ENCODE data around the gene ARHGAP15. TPM values are rescaled to one million over a fixed set of nuclear protein-coding genes. Genes with fewer than 3 reads are reported as not detected.

ARHGAP15 gene
- total and polyA plus RNA-seq, 2 donors (not counting 1 experiment from before 2014, with no cell fraction given): 0.07 TPM; not detected in 1

DNA sequence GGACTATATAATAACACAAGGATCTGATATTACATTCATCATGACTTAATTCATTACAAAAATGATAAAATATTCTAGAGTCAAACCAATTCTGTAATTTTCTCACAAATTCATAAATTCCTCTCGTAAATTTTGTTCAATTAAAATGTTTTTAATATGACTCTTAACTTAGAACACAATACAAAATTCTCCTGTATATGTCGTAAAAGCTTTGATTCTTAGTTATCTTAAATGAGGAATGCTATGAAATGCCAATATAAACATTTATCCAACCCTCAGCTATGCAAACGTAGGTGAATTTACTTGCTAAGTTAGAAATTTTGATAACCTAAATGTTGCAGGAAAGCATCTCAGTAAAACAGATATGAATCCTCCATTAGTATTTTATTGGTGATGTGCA, 28.9 kb downstream of the ARHGAP15 start:
- Histone ChIP-seq H3K36me3 (ENCODE audit: control insufficient read depth, insufficient read depth, low read length) (no peaks in the 10 kb centered on the region), H2AFZ (ENCODE audit: low read length) (no peak overlapping the region), H3K4me3 (replicated peaks in 1 of 4; ENCODE audit: control extremely low read depth in 1 of 4, insufficient read depth in 1 of 4, low read depth in 3 of 4, low read length in 4 of 4) (no peak overlapping the region), H3K27ac (ENCODE audit: insufficient read depth, low read length) (no peak overlapping the region), H3K9me3 (ENCODE audit: control insufficient read depth, insufficient read depth, low read depth, low read length) (no peaks in the 10 kb centered on the region), H3K4me1 (ENCODE audit: control insufficient read depth, extremely low read depth, insufficient read depth, low read length) (no peaks in the 10 kb centered on the region), H4K20me1 (ENCODE audit: control insufficient read depth, extremely low read depth, insufficient read depth, low read length) (no peaks in the 10 kb centered on the region), H3K79me2 (ENCODE audit: control insufficient read depth, insufficient read depth, low read length) (no peaks in the 10 kb centered on the region), H3K4me2 (ENCODE audit: extremely low read depth, insufficient read depth, low read length) (no peak overlapping the region), H3K9ac (ENCODE audit: insufficient read depth, low read length) (no peak overlapping the region), H3K27me3 (ENCODE audit: control insufficient read depth, insufficient read depth, low read length) (no peaks in the 10 kb centered on the region)
- TF ChIP-seq EZH2 (IDR thresholded peaks at IDR 0.05; ENCODE audit: low read length, missing control alignments): no peak
- TF ChIP-seq, protein P1, sequence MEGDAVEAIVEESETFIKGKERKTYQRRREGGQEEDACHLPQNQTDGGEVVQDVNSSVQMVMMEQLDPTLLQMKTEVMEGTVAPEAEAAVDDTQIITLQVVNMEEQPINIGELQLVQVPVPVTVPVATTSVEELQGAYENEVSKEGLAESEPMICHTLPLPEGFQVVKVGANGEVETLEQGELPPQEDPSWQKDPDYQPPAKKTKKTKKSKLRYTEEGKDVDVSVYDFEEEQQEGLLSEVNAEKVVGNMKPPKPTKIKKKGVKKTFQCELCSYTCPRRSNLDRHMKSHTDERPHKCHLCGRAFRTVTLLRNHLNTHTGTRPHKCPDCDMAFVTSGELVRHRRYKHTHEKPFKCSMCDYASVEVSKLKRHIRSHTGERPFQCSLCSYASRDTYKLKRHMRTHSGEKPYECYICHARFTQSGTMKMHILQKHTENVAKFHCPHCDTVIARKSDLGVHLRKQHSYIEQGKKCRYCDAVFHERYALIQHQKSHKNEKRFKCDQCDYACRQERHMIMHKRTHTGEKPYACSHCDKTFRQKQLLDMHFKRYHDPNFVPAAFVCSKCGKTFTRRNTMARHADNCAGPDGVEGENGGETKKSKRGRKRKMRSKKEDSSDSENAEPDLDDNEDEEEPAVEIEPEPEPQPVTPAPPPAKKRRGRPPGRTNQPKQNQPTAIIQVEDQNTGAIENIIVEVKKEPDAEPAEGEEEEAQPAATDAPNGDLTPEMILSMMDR (conservative IDR thresholded peaks at IDR 0.05 in 1 of 2, IDR thresholded peaks at IDR 0.05 in 1 of 2; ENCODE audit: low read depth in 1 of 2, low read length in 2 of 2): no peak
- DNase-seq (ENCODE audit: low read depth in 2 of 2): peak in 1 of 2 donors; percentile 23

DNA sequence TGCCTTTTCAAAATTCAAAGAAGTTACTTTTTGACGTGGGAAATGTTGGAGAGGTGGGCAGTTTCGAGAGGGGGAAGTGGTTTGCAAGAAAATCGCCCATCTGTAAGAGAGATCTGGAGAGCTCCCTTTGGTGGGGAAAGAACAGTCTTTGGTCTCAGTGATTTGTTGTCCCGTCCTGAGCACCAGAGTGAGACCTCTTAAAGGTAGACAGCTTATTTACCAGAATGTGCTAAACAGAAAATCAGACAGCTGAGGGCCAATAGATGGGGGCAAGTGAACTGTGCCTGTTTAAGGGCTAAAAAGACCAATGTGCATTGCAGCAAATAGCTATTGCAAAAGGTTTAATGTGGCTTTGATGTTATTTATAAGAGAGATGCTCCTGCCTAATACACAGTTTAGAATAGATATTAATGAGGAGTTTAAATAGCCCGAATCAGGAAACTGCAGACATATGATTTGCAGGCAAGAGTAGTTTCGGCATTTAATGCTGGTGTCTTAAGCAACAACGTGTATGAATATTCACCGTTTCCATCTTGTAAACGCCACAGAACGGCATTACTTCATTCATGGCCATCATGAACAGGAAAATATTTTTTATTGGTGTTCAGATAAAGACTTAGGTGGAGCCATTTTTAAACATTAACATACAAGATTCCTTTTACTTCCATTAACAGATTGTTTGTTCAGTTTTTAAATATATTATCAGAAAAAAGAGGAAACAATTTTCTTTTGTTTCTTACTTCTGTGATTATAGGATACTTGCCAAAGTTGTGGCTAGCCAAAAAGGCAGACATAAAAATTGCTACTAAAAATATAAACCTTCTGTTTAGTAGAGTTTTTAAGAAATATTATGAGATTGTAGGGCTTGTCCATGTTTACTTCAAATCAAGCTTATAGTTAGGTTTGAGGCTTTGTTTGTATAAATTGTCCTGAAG, 29.6 kb downstream of the ARHGAP15 start:
- no peak for TF ChIP-seq EZH2 (IDR thresholded peaks at IDR 0.05; ENCODE audit: low read length, missing control alignments)
- TF ChIP-seq, protein P1 (conservative IDR thresholded peaks at IDR 0.05 in 1 of 2, IDR thresholded peaks at IDR 0.05 in 1 of 2; ENCODE audit: low read depth in 1 of 2, low read length in 2 of 2): no peak
- Histone ChIP-seq H2AFZ (ENCODE audit: low read length) (no peak overlapping the region), H3K4me1 (ENCODE audit: control insufficient read depth, extremely low read depth, insufficient read depth, low read length) (no peaks in the 10 kb centered on the region), H3K79me2 (ENCODE audit: control insufficient read depth, insufficient read depth, low read length) (no peaks in the 10 kb centered on the region), H3K9me3 (ENCODE audit: control insufficient read depth, insufficient read depth, low read depth, low read length) (no peaks in the 10 kb centered on the region), H4K20me1 (ENCODE audit: control insufficient read depth, extremely low read depth, insufficient read depth, low read length) (no peaks in the 10 kb centered on the region), H3K9ac (ENCODE audit: insufficient read depth, low read length) (no peak overlapping the region), H3K27ac (ENCODE audit: insufficient read depth, low read length) (no peak overlapping the region), H3K27me3 (ENCODE audit: control insufficient read depth, insufficient read depth, low read length) (no peaks in the 10 kb centered on the region), H3K4me3 (replicated peaks in 1 of 4; ENCODE audit: control extremely low read depth in 1 of 4, insufficient read depth in 1 of 4, low read depth in 3 of 4, low read length in 4 of 4) (no peak overlapping the region), H3K36me3 (ENCODE audit: control insufficient read depth, insufficient read depth, low read length) (no peaks in the 10 kb centered on the region), H3K4me2 (ENCODE audit: extremely low read depth, insufficient read depth, low read length) (no peak overlapping the region)
- peak in 1 of 2 donors; percentile 26 for DNase-seq (ENCODE audit: low read depth in 2 of 2)

DNA sequence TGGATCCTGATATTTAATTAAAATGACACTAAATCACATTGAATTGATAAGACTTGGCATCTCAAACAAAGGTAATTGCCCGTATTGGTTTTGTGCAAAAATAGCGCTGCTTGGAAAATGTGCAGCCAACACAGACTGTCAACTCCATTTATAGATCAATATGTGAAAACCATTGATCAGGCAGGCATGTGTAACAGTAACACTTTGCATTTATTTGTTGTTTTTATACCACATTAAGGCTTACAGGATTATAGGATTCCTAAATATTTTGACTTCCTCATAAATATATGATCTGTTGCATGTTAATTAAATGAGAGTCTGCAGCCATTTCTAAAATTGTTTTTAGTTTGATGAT, 30.2 kb downstream of the ARHGAP15 start:
- Histone ChIP-seq H3K27me3 (ENCODE audit: control insufficient read depth, insufficient read depth, low read length) (no peaks in the 10 kb centered on the region), H3K79me2 (ENCODE audit: control insufficient read depth, insufficient read depth, low read length) (no peaks in the 10 kb centered on the region), H3K4me2 (ENCODE audit: extremely low read depth, insufficient read depth, low read length) (no peak overlapping the region), H3K36me3 (ENCODE audit: control insufficient read depth, insufficient read depth, low read length) (no peaks in the 10 kb centered on the region), H2AFZ (ENCODE audit: low read length) (no peak overlapping the region), H3K9me3 (ENCODE audit: control insufficient read depth, insufficient read depth, low read depth, low read length) (no peaks in the 10 kb centered on the region), H3K9ac (ENCODE audit: insufficient read depth, low read length) (no peak overlapping the region), H3K4me1 (ENCODE audit: control insufficient read depth, extremely low read depth, insufficient read depth, low read length) (no peaks in the 10 kb centered on the region), H3K27ac (ENCODE audit: insufficient read depth, low read length) (no peak overlapping the region), H3K4me3 (replicated peaks in 1 of 4; ENCODE audit: control extremely low read depth in 1 of 4, insufficient read depth in 1 of 4, low read depth in 3 of 4, low read length in 4 of 4) (no peak overlapping the region), H4K20me1 (ENCODE audit: control insufficient read depth, extremely low read depth, insufficient read depth, low read length) (no peaks in the 10 kb centered on the region)
- DNase-seq (ENCODE audit: low read depth in 2 of 2): no peak
- TF ChIP-seq, protein P1 (conservative IDR thresholded peaks at IDR 0.05 in 1 of 2, IDR thresholded peaks at IDR 0.05 in 1 of 2; ENCODE audit: low read depth in 1 of 2, low read length in 2 of 2): no peak
- no peak for TF ChIP-seq EZH2 (IDR thresholded peaks at IDR 0.05; ENCODE audit: low read length, missing control alignments)

Measured in fibroblast of lung (primary cell).